Activated CD4-positive, alpha-beta T cell treated with anti-CD3 and anti-CD28 coated beads for 48 hours (primary cell): Measurements from ENCODE around the gene SCIN.
"Not testable (repeated sequence)": the region's sequence is repeated elsewhere in the genome, so short reads cannot be mapped to it uniquely, and the experiment has no call there.

ENCODE experiments used
- DNase-seq: peaks from one replicate; pipeline ENCODE4 v3.0.0-alpha.2; 2020

The SCIN gene

DNA sequence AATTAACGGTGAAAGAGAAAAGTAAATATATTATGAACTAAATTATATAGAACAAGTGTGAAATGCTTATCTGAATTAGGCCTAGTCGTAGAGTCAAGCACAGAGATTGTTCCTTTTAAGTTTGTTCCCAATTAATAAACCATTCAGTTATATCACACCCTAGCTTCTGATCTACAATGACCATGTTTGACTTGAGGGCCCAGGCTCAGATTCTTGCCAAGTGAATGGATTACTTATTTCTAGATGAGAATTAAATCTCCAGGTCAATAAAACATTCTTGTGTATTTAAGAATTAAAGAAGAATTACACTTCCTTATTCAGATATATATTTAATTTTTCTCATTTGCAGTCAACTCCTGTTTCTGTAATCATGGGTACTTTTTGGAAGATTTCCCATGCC lies 79.6 kb downstream of the SCIN start:
- DNase-seq, result no peak

DNA sequence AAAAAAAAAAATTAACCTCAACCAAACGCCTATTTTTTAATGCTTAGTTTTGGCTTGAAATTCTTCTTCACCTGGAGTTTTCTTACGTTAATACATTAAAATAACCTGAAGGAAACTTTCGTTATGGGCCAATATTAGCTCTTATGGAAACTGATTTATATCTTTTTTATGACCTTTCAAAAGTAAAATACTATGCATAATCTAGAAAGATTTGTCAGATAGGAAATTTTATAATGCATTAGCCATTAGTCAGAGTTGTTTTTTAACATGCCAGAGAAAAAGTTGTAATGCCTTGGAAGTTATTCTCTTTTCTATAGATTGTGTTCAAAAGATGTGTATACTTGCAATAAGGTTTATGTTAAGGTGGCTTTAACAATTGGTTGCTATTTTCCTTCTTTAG lies 82.6 kb downstream of the SCIN start:
- DNase-seq, result no peak

DNA sequence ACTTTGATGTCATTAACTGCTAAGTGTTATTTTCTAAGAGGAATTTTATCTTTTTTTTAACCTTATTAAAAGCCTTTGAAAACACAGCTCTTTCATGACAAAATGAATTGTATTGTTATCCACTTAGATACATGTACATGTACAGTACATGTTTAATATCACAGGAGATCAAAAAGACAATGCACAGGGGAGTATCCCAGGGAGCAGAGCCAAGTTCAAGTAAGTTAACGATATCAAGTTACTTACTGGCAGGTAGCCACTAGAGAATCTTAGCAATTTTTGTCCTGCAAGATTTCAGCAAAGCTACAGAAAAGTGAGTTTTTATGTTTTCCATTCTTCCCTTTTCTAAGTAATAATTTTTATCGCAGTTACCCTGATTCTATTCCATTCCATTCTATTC lies 83.0 kb downstream of the SCIN start:
- DNase-seq, result no peak

DNA sequence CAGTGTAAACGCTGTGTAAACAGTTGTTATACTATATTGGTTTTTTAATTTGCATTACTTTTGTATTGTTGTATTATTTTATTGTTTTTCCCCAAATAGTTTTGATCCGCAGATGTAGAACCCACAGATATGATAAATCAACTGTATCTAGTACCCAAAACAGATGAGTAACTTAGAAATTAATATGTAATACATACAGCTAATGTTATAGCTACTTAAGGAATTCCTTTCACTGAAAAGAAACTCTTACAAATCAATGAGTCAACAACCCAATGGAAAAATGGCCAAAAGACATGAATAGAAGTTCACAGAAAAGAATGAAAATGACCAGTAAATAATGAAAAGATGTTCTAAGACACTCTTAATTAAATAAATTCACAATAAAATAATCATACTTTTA lies 84.6 kb downstream of the SCIN start:
- DNase-seq, result no peak

DNA sequence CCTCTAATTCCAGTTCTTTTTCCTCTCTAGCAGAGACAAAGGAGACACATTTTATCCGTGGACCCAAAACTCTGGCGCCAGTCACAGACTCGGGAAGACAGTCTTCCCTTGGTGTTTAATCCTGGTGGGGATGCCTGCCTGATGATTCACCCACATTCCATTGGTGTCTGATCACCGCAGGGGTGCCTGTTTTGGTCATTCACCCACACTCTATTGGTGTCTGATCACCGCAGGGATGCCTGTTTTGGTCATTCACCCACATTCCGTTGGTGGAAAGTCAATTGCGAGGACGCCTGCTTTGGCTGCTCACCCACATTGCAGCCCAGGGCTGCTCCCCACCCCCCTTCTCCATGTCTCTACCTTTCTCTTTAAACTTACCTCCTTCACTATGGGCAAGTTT lies 89.9 kb downstream of the SCIN start:
- DNase-seq, result not testable (repeated sequence)

DNA sequence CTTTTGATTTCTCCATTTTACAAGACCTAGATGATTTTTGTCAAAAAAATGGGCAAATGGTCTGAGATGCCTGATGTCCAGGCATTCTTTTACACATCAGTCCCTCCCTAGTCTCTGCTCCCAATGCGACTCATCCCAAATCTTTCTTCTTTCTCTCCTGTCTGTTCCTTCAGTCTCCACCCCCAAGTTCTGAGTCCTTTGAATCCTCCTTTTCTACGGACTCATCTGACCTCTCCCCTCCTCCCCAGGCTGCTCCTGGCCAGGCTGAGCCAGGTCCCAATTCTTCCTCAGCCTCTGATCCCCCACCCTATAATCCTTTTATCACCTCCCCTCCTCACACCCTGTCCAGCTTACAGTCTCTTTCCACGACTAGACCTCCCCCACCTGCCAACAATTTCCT lies 90.5 kb downstream of the SCIN start:
- DNase-seq, result not testable (repeated sequence)

DNA sequence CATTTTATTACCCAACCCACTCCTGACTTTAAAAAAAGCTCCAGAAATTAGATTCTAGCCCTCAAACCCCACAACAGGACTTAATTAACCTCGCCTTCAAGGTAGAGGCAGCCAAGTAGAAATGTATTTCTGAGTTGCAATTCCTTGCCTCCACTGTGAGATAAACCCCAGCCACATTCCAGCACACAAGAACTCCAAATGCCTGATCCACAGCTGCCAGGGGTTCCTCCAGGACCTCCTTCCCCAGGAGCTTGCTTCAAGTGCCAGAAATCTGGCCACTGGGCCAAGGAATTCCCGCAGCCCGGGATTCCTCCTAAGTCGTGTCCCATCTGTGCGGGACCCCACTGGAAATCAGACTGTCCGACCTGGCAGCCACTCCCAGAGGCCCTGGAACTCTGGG lies 91.1 kb downstream of the SCIN start:
- DNase-seq, result no peak

DNA sequence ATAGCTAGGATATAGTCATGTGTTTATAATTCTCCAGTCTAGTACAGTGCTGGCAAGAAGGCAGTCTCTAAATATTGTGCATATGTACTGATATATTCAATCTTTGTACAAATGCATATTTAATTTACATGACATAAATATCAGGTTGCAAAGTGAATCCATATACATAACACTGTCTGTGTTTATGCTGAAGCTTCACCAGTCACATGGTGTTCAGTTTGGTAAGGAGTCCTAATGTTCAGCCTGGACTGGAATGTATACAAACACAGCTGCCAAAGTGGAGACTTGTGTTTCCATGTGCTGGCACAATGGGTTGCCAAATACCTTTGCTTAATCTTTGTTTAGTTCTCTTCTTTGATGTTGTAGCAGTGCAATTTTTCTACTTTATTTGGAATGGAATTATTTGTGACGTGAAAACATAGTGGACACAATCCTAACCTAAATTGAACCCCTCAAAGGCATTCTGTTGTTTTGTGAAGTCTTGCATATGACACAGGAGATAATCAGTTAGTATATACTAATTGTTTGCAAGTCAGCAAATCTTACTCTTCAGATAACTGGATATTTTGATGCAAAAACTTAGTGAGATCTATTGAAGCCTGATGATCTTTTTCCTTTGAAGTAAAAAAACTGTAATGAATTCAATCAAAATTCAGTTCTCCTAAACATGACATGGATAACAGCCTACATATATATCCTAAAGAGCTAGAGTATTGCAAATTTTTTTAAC lies 99.6 kb downstream of the SCIN start:
- no peak for DNase-seq

DNA sequence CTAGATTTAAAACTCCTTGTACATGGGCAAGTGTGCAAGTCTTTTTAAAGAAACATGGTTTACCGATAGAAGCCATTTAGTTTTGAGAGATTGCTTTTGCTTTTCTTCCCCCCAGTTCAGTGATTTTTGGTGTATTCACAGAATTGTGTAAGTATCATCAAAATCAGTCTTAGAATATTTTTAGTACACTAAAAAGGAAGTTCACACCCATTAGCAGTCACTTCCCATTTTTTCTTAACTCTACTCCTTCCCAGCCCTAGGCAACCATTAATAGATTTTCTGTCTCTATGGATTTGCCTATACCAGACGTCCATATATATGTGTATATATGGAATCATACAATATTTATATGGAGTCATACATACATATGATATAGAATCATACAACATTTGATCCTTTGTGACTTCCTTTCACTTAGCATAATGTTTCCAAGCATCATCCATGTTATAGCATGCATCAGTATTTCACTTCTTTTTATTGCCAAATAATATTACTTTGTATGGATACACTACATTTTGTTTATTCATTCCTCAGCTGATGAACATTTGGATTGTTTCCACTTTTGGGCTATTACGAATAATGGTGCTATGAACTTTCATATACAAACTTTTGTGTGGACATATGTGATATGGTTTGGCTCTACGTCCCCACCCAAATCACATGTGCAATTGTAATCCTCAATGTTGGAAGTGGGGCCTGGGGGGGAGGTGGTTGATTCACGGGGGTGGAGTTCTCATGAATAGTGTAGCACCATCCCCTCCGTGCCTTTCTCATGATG lies 100.4 kb downstream of the SCIN start:
- DNase-seq, result no peak

DNA sequence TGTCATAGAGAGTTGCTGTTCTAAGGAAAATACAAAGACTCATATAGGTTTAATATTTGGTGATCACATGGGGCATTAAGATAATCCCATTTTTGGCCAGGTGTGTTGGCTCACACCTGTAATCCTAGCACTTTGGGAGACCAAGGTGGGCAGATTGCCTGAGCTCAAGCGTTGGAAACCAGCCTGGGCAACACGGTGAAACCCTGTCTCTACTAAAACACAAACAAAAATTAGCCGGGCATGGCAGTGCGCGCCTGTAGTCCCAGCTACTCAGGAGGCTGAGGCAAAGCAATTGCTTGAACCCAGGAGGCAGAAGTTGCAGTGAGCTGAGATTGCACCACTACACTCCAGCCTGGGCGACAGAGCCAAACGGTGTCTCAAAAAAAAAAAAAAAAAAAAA lies 102.9 kb downstream of the SCIN start:
- DNase-seq, result not testable (repeated sequence)

DNA sequence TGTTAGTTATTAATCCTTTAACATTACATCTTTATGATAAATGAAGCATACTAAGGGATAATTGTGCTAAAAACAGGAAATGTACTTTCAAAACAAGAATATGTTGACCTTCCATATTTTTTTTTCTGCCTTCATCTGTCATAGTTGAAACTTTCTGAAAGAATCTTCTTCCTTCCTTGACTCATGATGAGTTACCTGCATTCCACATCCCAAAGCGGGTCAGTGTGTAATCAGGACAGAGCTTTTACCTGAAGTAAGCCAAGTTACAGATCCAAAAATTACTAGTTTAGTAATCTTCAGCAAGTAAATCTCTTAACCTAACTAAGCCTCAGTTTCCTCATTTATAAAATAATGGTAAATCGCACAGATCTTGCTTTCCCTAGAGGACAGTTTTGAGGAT lies 103.5 kb downstream of the SCIN start:
- no peak for DNase-seq

DNA sequence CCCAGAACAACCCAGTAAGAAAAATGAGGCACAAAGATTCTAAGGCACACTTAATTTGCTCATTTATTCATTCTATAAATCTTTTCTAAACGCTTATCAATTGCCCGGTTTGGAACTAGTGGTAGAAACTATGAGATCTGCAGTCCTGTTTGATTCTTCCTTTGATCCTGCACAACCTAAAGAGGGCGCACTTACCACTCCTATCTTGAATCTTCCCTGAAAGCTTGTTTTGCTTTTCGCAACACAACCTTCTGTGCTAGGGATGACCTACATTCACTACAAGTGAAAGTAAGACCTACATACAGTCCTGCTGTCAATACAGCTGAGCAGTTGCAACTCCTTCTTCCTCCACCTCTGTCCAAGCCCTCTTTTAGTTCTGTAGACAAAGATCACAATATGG lies 104.3 kb downstream of the SCIN start:
- peak; percentile 42 for DNase-seq

DNA sequence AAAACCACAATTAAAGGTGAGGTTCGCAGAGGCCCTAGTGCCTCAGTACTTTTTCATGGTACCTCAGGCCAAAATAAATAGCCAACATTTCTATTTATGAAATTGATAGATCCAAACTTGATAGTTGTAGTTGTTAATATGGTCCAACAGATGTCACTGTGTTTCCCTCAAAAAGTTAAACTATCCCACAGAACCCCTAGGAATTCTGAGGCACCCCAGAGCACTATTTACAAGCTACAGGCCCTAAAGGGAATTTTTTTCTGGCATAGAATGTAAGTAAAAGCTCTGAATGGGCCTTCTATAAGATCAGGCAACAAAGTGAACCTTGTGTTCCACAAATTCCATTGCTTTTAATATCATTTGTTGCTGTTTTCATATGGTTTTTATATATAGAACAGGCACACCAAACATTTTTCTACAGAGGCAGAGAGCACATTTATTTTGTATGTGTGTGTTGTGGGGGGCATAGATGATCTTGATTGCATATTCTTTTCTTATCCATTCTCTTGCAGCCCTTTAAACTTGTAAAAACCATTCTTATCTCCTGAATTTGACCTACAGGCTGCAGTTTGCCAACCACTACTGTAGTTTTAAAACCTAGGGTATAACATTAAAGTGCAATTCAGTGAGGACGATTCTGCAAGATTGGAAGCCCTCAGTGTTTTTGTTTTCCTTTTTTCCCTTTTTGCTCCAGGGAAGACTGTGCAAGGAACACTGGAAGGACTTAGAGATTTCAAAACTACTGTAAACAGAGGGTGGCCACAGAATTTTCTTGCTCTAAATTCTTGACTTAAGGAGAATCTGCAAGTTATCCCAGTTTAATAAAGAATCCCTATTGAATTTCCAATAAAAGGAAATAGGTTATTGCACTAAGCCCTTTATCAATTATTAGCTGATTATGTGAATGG lies 113.4 kb downstream of the SCIN start:
- DNase-seq, result no peak

DNA sequence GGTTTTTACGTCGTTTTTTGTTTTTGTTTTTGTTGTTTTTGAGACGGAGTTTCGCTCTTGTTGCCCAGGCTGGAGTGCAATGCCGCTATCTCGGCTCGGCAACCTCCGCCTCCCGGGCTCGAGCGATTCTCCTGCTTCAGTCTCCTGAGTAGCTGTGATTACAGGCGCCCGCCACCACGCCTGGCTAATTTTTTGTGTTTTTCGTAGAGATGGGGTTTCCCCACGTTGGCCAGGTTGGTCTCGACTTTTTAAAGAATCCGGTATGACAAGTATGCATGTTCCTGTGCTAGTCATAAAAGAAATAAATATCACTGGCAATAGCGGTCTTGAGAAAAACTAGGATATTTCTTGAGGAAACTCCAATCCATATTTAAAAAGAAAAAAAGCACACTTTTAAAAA lies 114.2 kb downstream of the SCIN start:
- DNase-seq, result no peak

DNA sequence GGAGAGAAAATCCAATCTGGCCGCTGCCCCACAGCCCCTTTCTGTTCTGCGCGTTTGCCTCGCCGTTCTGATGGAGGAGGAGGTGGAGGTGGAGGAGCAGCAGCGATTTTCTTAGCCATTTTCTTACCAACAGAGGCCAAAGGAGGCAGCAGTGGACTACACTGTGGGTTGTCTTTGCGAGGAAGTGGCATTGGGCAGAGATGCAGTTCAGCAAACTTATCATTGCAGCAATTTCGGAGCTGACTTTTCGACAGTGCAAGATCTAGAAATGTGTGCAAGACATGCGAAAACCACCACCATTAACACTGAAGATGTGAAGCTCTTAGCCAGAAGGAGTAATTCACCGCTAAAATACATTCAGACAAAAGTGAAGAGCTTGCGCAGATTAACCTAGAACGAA lies 115.0 kb downstream of the SCIN start:
- DNase-seq, result peak; percentile 37

DNA sequence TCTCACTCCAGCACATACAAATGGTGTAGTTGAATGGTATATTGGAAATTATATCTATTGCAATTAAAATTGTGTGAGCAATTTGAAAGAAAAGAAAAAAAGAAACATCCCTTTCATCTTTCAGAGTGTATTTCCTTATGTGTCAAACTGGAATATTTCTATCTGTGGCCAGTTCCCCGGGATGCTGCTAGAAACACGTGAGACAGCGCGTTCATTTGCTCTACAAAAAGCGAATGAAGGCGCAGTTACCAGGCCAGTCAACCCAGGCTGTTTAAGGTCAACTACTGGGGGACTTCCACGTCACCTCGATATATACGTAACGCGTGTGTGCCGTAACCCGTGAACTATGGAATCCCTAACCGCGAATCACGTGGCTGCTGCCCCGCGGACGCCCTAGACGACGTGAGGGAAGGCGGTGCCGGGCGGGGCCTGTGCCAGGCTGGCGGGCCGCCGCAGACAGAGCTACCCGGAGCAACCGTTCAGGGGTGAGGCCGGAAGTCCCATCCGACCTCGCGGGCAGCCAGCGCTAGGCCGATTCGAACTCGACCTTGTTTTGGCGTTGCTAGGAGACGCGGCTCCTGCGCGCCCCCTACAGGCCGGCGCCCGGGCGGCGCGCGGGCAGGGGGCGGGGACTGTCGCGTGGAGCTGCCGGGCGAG lies 115.8 kb downstream of the SCIN start:
- peak; percentile 95 for DNase-seq

DNA sequence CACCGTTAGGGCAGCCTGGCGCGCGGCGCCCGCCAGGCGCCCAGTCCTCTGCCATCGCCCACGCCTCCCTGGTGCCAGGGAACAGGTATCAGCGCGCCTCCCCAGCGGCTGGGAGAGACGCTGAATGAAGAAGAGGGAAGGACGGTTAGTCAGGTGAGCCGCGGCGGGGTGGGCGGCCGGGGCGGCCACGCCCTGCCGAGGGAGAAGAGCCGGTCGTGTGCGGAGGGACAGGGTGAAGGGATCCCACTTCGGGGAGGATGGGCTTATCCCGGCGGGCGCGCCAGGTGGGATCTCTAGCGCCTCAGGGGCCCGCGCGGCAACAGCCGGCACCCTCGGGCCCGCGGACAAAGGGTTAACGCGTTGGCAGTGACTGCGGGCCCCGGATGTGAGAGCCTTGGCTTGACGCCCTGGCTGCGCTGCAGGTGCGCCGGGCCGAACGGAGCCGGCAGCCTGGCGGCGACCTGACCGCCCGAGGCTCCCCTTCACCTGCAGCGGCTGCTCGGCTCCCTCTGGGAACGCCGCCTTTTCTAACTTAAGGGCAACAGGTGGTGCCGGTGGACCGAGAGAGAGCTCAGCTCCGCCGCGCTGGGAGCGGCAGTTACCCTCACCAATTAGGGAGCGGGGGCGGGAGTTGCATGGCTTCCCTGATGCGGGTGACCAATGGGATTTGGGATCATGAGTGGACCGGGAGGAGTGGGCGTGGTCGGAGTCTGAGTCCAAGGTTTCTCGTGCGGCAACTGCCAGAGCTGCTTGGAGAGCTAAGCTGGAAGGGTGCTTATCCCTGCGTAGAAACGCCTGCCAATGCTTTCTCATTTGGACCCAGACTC lies 116.6 kb downstream of the SCIN start, which contains the start of gene ARL4A:
Gene ARL4A, plus strand, starts transcription at position 743 of the 827 bp plus-strand sequence. CDS start 622 bp downstream, outside the sequence.
- DNase-seq, result peak; percentile 95

DNA sequence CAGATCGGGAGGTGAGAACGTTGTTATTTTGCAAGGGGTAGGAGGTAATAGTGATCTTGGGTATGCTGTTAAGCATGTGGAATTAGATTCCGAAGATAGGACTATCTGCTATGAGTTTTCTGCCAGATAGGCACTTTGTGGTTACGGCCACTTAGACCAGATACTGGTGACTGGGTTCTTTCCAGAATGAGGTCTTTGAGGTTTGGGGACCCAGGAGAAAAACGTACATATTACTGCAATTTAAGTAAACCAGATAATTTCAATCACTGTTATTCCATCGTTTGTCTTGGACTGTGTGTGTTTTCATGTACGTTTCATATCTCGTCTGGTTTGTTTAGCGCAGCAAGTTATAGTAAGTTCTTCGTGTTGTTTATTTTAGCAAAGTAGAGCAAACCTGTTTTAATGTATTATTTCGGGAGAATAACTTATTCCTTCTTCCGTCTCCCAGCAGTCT lies 117.2 kb downstream of the SCIN start:
- DNase-seq, result no peak

DNA sequence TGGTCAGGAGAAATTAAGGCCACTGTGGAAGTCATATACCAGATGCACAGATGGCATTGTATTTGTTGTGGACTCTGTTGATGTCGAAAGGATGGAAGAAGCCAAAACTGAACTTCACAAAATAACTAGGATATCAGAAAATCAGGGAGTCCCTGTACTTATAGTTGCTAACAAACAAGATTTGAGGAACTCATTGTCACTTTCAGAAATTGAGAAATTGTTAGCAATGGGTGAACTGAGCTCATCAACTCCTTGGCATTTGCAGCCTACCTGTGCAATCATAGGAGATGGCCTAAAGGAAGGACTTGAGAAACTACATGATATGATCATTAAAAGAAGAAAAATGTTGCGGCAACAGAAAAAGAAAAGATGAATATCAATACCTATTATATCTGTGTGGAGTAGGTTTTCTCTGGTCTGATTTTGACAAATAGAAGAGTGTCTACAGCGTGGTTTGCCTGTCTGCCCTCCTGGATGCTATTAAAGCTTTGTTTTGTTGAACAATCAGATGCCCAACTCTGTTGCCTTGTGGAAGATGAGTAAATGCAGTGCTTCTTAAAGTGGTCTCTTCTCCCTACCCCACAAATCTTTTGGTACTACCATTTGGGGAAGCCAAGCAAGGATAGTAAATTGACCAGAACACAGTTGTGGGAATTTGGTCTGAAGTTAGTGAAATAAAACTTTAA lies 118.1 kb downstream of the SCIN start:
- not testable (repeated sequence) for DNase-seq

DNA sequence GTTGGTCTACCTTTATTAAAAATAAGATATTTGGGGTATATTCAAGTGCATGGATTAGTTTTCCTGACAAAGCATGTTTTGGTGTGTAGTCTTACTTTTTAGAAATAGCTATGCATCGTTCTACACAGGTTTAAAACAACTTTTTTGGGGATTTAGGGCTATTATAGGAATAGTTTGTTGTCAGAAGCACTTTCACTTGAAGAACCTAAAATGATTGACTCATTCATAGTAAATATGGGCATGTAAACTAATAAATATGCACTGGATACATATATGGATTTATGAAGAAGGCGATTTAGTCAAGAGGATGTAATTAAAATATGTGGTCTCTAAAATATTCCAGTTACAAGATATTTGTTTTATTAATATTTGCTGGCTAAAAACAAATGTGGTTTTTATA lies 118.9 kb downstream of the SCIN start:
- DNase-seq, result no peak
